ENCODE measurements around the gene PTDSS2.

Gene PTDSS2

DNA sequence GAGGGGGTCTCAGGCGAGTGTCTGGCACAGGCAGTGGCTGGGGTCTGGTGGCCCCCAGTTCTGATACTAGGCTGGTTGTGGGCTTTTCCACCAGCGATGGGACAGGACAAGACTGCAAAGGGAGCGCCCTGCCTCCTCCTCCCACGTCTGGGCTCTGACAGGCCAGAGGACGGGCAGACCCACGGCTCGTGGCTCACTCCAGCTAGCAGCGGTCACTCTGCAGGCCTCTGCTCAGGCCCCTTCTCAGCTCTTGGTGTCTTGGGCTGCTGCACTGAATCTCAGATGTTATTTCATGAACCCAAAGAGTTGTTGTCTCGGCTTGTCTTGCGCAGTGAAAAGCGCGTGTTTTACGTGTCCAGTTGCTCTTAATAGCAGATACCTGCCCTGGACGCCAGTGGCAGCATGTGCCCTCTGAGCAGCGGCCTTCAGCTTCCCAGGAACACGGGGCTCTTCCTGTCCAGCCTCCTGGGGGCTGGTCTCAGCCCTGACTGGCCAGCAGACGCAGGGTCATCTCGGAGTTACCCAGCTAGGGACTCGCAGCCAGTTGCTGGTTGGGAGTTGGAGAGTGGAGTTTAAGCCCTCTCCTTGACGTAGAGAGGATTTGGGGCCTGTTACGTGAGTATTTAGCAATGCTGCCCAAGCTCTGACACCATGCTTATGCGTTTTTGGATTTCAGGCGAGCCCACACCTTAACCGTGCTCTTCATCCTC lies 9.6 kb downstream of the PTDSS2 start:
- TF ChIP-seq, protein P1, sequence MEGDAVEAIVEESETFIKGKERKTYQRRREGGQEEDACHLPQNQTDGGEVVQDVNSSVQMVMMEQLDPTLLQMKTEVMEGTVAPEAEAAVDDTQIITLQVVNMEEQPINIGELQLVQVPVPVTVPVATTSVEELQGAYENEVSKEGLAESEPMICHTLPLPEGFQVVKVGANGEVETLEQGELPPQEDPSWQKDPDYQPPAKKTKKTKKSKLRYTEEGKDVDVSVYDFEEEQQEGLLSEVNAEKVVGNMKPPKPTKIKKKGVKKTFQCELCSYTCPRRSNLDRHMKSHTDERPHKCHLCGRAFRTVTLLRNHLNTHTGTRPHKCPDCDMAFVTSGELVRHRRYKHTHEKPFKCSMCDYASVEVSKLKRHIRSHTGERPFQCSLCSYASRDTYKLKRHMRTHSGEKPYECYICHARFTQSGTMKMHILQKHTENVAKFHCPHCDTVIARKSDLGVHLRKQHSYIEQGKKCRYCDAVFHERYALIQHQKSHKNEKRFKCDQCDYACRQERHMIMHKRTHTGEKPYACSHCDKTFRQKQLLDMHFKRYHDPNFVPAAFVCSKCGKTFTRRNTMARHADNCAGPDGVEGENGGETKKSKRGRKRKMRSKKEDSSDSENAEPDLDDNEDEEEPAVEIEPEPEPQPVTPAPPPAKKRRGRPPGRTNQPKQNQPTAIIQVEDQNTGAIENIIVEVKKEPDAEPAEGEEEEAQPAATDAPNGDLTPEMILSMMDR (IDR thresholded peaks at IDR 0.05; ENCODE audit: low read depth, low read length) = no peak
- DNase-seq (ENCODE audit: low read depth in 2 of 2) = peak in 1 of 2 donors; percentile 57
- peak overlapping the region in 1 of 2 donors; percentile 46 for H3K4me3 ChIP-seq (replicated peaks in 1 of 2; ENCODE audit: low read depth in 2 of 2, low read length in 2 of 2)

DNA sequence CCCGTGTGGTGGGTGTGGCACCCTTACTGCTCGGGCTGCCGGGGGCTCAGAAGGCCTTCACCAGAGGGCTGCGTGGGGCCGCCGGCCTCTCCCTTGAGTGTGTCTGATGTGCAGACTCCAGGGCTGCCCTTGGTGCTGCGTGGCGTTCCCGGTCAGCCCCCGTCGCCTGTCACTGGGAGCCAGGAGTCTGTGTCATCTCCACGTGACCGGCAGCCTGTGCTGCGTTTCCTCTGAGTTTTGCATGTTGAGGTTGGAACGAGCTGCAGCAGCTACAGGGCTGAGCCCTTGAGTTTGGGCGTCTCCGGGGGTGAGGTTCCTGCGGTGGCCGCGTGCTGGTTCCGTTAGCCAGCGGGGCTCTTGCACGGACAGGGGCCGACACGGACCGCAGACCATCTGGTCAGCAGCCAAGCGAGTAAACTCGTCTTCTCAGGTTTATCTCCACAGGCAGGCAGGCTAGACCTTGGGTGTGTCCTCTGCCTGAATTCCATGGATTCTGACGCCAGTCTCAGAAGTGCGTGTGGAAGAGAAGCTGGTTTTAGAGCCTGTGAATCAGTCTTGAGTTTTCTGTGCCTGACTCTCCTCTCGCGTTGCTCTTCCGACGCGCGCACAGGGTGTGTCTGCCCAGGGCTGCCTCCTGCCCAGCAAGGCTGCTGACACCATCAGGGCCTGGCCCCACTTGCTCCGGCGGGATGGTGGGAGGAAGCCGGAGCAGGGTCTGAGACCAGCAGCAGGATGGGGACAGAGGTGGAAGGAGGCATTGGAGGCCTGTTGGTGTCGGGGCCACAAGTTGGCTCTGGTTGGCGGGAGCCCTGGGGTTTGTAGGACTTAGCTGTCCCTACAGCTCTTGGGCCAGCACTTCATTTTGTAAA lies 10.5 kb downstream of the PTDSS2 start:
- DNase-seq (ENCODE audit: low read depth in 2 of 2) = peak; percentile 89 to 94
- H3K4me3 ChIP-seq (replicated peaks in 1 of 2; ENCODE audit: low read depth in 2 of 2, low read length in 2 of 2) = peak overlapping the region; percentile 8 to 46
- TF ChIP-seq, protein P1 (IDR thresholded peaks at IDR 0.05; ENCODE audit: low read depth, low read length) = no peak

DNA sequence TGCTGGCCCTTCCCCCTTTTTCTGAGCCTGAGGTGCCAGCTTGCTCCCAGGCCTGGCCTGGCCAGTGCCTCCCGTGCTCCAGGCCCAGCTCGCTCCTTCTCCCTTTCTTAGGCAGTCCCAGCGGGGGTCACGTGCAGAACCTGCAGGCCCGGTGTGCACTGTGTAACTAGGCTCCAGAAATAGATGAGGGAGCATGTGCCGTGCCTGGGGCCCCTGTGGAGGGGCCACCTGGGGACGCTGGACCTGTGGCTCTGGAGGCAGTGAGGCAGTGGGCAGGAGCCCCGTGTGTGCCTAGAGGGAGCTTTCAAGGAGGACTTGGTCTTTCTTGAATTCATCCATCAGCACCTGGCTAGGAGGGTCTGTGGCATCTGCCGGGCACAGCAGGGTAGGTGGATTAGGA lies 11.5 kb downstream of the PTDSS2 start:
- no peak overlapping the region for H3K4me3 ChIP-seq (replicated peaks in 1 of 2; ENCODE audit: low read depth in 2 of 2, low read length in 2 of 2)
- TF ChIP-seq, protein P1 (IDR thresholded peaks at IDR 0.05; ENCODE audit: low read depth, low read length) = no peak
- no peak for DNase-seq (ENCODE audit: low read depth in 2 of 2)

- DNase-seq (ENCODE audit: low read depth in 2 of 2) = no peak
- no peak overlapping the region for H3K4me3 ChIP-seq (replicated peaks in 1 of 2; ENCODE audit: low read depth in 2 of 2, low read length in 2 of 2)
Observed at GRCh38 chr11:462107-462890, 12.2 kb downstream of the PTDSS2 start.

GRCh38 chr11:464316-464715 lies 14.2 kb downstream of the PTDSS2 start:
- TF ChIP-seq, protein P1 (IDR thresholded peaks at IDR 0.05; ENCODE audit: low read depth, low read length) = no peak
- DNase-seq (ENCODE audit: low read depth in 2 of 2) = no peak
- no peak overlapping the region for H3K4me3 ChIP-seq (replicated peaks in 1 of 2; ENCODE audit: low read depth in 2 of 2, low read length in 2 of 2)

More at GRCh38 chr11:462107-462890, 12.2 kb downstream of the PTDSS2 start:
- TF ChIP-seq, protein P1 (IDR thresholded peaks at IDR 0.05; ENCODE audit: low read depth, low read length) = no peak

GRCh38 chr11:465896-466530 lies 15.9 kb downstream of the PTDSS2 start:
- H3K4me3 ChIP-seq (replicated peaks in 1 of 2; ENCODE audit: low read depth in 2 of 2, low read length in 2 of 2) = no peak overlapping the region
- DNase-seq (ENCODE audit: low read depth in 2 of 2) = no peak
- TF ChIP-seq, protein P1 (IDR thresholded peaks at IDR 0.05; ENCODE audit: low read depth, low read length) = no peak

All from cardiac fibroblast (primary cell).